DND-41 (cell line): ENCODE results near the gene C17orf100.
"Not testable (repeated sequence)": the region's sequence is repeated elsewhere in the genome, so short reads cannot be mapped to it uniquely, and the experiment has no call there.

ENCODE experiments used
- ATAC-seq: fragments of 200-7000 bp; cut with Tn5 transposase; 3 replicates; pipeline ENCODE4 v1.9.1; 2021; ENCODE audit warnings: low read depth; ENCODE audit not compliant: insufficient read depth
- DNase-seq: peaks from one replicate; pipeline ENCODE4 v3.0.0-alpha.2; 2020
- H2AFZ ChIP-seq: 2 replicates; pipeline ENCODE4 v1.6.0; 2012; ENCODE audit warnings: low read depth, low read length
- H3K27ac ChIP-seq: 2 replicates; pipeline ENCODE4 v1.5.1; 2012; ENCODE audit warnings: low read length, inconsistent platforms
- H3K27me3 ChIP-seq: fragments of 200-600 bp; sonication (generic); 2 replicates; pipeline ENCODE4 v1.6.0; 2012; ENCODE audit warnings: low read length, mild to moderate bottlenecking, inconsistent platforms; ENCODE audit not compliant: insufficient read depth, poor library complexity
- H3K36me3 ChIP-seq: 2 replicates; pipeline ENCODE4 v1.5.1; 2012; ENCODE audit warnings: low read length, inconsistent platforms; ENCODE audit not compliant: insufficient read depth
- H3K4me1 ChIP-seq: 2 replicates; pipeline ENCODE4 v1.5.1; 2012; ENCODE audit warnings: mild to moderate bottlenecking, low read length; ENCODE audit not compliant: insufficient read depth
- H3K4me2 ChIP-seq: 2 replicates; pipeline ENCODE4 v1.6.0; 2012; ENCODE audit warnings: mild to moderate bottlenecking, moderate library complexity, low read length, inconsistent platforms; ENCODE audit not compliant: insufficient read depth
- H3K4me3 ChIP-seq, 2 experiments: fragments of 200-600 bp in 1 of 2; shearing (Covaris generic) in 1 of 2; 2 replicates each; pipeline ENCODE4 v1.5.1; 2012 to 2016; ENCODE audit warnings: inconsistent platforms in 2 of 2, low read length in 2 of 2, mild to moderate bottlenecking in 2 of 2, low read depth in 1 of 2, moderate library complexity in 1 of 2
- H3K79me2 ChIP-seq: 2 replicates; pipeline ENCODE4 v1.6.0; 2012; ENCODE audit warnings: low read length, inconsistent platforms; ENCODE audit not compliant: insufficient read depth
- H3K9ac ChIP-seq: 2 replicates; pipeline ENCODE4 v1.6.0; 2012; ENCODE audit warnings: low read depth, mild to moderate bottlenecking, inconsistent platforms, low read length, moderate library complexity
- H3K9me3 ChIP-seq: 2 replicates; pipeline ENCODE4 v1.5.1; 2012; ENCODE audit warnings: low read length, moderate library complexity, mild to moderate bottlenecking, inconsistent platforms; ENCODE audit not compliant: insufficient read depth, severe bottlenecking
- H4K20me1 ChIP-seq: 2 replicates; pipeline ENCODE4 v1.6.0; 2012; ENCODE audit warnings: low read length; ENCODE audit not compliant: insufficient read depth
- EZH2 ChIP-seq: IDR thresholded peaks from 3 replicates; pipeline ENCODE4 v1.6.1; 2012; ENCODE audit warnings: borderline replicate concordance, low read depth, mild to moderate bottlenecking, moderate library complexity, low read length, inconsistent platforms; ENCODE audit not compliant: severe bottlenecking
- TF ChIP-seq, protein P1 (sequence below): IDR thresholded peaks from 2 replicates; pipeline ENCODE4 v1.5.1; 2012; ENCODE audit warnings: borderline replicate concordance, low read length, moderate library complexity, mild to moderate bottlenecking; ENCODE audit not compliant: poor library complexity, severe bottlenecking; ENCODE audit errors: extremely low read depth

The C17orf100 gene

GRCh38 chr17:6661464-6661848 lies 9.9 kb downstream of the C17orf100 start:
- ATAC-seq, result no peak
- peaks cover 22% of the 10 kb centered on the region for H3K27me3 ChIP-seq
- TF ChIP-seq, protein P1, sequence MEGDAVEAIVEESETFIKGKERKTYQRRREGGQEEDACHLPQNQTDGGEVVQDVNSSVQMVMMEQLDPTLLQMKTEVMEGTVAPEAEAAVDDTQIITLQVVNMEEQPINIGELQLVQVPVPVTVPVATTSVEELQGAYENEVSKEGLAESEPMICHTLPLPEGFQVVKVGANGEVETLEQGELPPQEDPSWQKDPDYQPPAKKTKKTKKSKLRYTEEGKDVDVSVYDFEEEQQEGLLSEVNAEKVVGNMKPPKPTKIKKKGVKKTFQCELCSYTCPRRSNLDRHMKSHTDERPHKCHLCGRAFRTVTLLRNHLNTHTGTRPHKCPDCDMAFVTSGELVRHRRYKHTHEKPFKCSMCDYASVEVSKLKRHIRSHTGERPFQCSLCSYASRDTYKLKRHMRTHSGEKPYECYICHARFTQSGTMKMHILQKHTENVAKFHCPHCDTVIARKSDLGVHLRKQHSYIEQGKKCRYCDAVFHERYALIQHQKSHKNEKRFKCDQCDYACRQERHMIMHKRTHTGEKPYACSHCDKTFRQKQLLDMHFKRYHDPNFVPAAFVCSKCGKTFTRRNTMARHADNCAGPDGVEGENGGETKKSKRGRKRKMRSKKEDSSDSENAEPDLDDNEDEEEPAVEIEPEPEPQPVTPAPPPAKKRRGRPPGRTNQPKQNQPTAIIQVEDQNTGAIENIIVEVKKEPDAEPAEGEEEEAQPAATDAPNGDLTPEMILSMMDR, result no peak
- no peak for TF ChIP-seq EZH2
- H3K4me1 ChIP-seq, result no peaks in the 10 kb centered on the region
- DNase-seq, result no peak
- H3K9me3 ChIP-seq, result no peaks in the 10 kb centered on the region
- no peaks in the 10 kb centered on the region for H3K36me3 ChIP-seq
- H4K20me1 ChIP-seq, result 0 out of 2 replicates have a peak, but pooled peaks cover 3% of the 10 kb centered on the region
- H3K4me2 ChIP-seq, result no peak overlapping the region
- H3K27ac ChIP-seq, result no peak overlapping the region
- no peak overlapping the region for H2AFZ ChIP-seq
- H3K79me2 ChIP-seq, result no peaks in the 10 kb centered on the region
- no peak overlapping the region for H3K4me3 ChIP-seq
- no peak overlapping the region for H3K9ac ChIP-seq

- peaks cover 25% of the 10 kb centered on the region for H3K27me3 ChIP-seq
- not testable (repeated sequence) for H3K27ac ChIP-seq, H4K20me1 ChIP-seq, DNase-seq, H3K4me2 ChIP-seq, H3K9ac ChIP-seq, H3K9me3 ChIP-seq, ATAC-seq, H3K36me3 ChIP-seq, H2AFZ ChIP-seq, H3K4me3 ChIP-seq, H3K4me1 ChIP-seq, H3K79me2 ChIP-seq
These were observed 11.6 kb downstream of the C17orf100 start for GRCh38 chr17:6663200-6663599.

GRCh38 chr17:6666077-6666521 lies 14.5 kb downstream of the C17orf100 start:
- ATAC-seq, result peak; percentile 80
- Histone ChIP-seq H3K4me2 (no peak overlapping the region), H3K27ac (no peak overlapping the region), H3K4me1 (no peaks in the 10 kb centered on the region), H3K27me3 (peaks cover 24% of the 10 kb centered on the region), H3K9me3 (no peaks in the 10 kb centered on the region), H4K20me1 (0 out of 2 replicates have a peak, but pooled peaks cover 5% of the 10 kb centered on the region), H2AFZ (no peak overlapping the region), H3K36me3 (no peaks in the 10 kb centered on the region), H3K79me2 (no peaks in the 10 kb centered on the region), H3K4me3 (no peak overlapping the region), H3K9ac (no peak overlapping the region)
- TF ChIP-seq, protein P1, result peak; percentile 92
- TF ChIP-seq EZH2, result no peak
- DNase-seq, result peak; percentile 54

- DNase-seq (no peak), ATAC-seq (no peak)
- Histone ChIP-seq H3K9me3 (no peaks in the 10 kb centered on the region), H3K27me3 (peaks cover 21% of the 10 kb centered on the region), H2AFZ (no peak overlapping the region), H3K9ac (no peak overlapping the region), H4K20me1 (0 out of 2 replicates have a peak, but pooled peaks cover 5% of the 10 kb centered on the region), H3K4me3 (no peak overlapping the region), H3K27ac (no peak overlapping the region), H3K4me1 (no peaks in the 10 kb centered on the region), H3K36me3 (no peaks in the 10 kb centered on the region), H3K4me2 (no peak overlapping the region), H3K79me2 (no peaks in the 10 kb centered on the region)
- TF ChIP-seq EZH2, result no peak
- TF ChIP-seq, protein P1, result no peak
These were observed 15.0 kb downstream of the C17orf100 start for GRCh38 chr17:6666557-6666956.
